Neural progenitor cell (in vitro differentiated cells): ENCODE results near the gene C1QB.

Source experiments
- CTCF ChIP-seq: fragments of 200-600 bp; sonication (generic); IDR thresholded peaks from 2 replicates; pipeline ENCODE4 v1.5.1; 2017; ENCODE audit warnings: antibody characterized with exemption, mild to moderate bottlenecking
- EZH2 ChIP-seq: fragments of 200-600 bp; sonication (generic); IDR thresholded peaks from 2 replicates; pipeline ENCODE4 v1.6.1; 2017; ENCODE audit warnings: antibody characterized with exemption, mild to moderate bottlenecking, moderate library complexity

GRCh38 chr1:22708777-22709176 is 55.7 kb downstream of the C1QB start:
- TF ChIP-seq EZH2 = no peak
- TF ChIP-seq CTCF = no peak
